PFSK-1 (cell line): Measurements from ENCODE around the gene ITGA1.

ENCODE experiments used
- FOXP2 ChIP-seq: optimal IDR thresholded peaks from 2 replicates; pipeline ENCODE3; 2011; ENCODE audit warnings: borderline replicate concordance, control low read depth, inconsistent platforms; ENCODE audit not compliant: insufficient read depth; ENCODE audit errors: extremely low read length, extremely low read depth
- POLR2AphosphoS5 ChIP-seq: IDR thresholded peaks from 2 replicates; pipeline ENCODE4 v1.6.1; 2012; ENCODE audit warnings: low read depth, mild to moderate bottlenecking, control low read depth, low read length, moderate library complexity
- REST ChIP-seq, 2 experiments: IDR thresholded peaks; 2 replicates each; pipeline versions ENCODE4 v1.6.1 to v1.8.0; 2011 to 2012; ENCODE audit warnings: low read depth in 2 of 2, low read length in 2 of 2, control low read depth in 1 of 2, inconsistent platforms in 1 of 2, mild to moderate bottlenecking in 1 of 2, moderate library complexity in 1 of 2; ENCODE audit not compliant: insufficient read depth in 1 of 2
- SIN3A ChIP-seq: IDR thresholded peaks from 2 replicates; pipeline ENCODE4 v1.6.1; 2012; ENCODE audit warnings: mild to moderate bottlenecking, low read length, moderate library complexity, borderline replicate concordance; ENCODE audit not compliant: insufficient read depth
- TAF1 ChIP-seq: IDR thresholded peaks from 2 replicates; pipeline ENCODE4 v1.6.1; 2012; ENCODE audit warnings: low read length, control low read depth, borderline replicate concordance; ENCODE audit not compliant: insufficient read depth

The ITGA1 gene

DNA sequence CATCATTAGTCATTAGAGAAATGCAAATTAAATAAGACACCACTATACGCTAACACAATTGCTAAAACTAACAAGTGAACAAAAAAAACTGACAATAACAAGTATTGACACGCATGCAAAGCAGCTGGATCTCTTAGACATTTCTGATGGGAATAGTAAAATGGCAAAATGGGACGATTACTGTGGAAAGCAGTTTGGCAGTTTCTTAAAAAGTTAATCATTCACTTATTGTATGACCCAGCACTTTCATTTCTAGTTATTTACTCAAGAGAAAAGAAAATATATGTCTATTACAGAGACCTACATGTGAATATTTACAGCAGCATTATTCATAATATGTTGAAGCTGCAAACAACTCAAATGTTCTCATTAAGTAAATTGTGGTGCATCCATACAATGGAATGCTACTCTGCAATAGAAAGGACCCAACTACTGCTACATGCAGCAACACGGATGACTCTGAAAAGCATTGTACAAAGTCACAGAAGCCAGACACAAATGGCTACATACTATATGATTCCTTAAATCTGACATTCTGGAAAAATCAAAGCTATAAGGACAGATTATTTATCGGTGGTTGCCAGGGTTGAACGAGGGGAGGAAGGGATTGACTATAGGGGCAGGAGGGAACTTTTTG is 104.6 kb downstream of the ITGA1 start:
- TF ChIP-seq REST (IDR thresholded peaks at IDR 0.05; ENCODE audit: insufficient read depth in 1 of 2, low read depth in 2 of 2, low read length in 2 of 2) = no peak
- no peak for TF ChIP-seq SIN3A
- no peak for TF ChIP-seq TAF1
- TF ChIP-seq POLR2AphosphoS5 = no peak
- TF ChIP-seq FOXP2 = no peak

- no peak for TF ChIP-seq SIN3A
- no peak for TF ChIP-seq POLR2AphosphoS5
- TF ChIP-seq REST (IDR thresholded peaks at IDR 0.05; ENCODE audit: insufficient read depth in 1 of 2, low read depth in 2 of 2, low read length in 2 of 2) = no peak
- TF ChIP-seq TAF1 = no peak
- TF ChIP-seq FOXP2 = no peak
Measured at GRCh38 chr5:52893105-52893504, 105.4 kb downstream of the ITGA1 start.

- TF ChIP-seq REST (IDR thresholded peaks at IDR 0.05; ENCODE audit: insufficient read depth in 1 of 2, low read depth in 2 of 2, low read length in 2 of 2) = peak in 1 of 2 experiments; percentile 79; a peak in 2 of 4 replicates
- no peak for TF ChIP-seq SIN3A
Measured at GRCh38 chr5:52893863-52894262, 106.1 kb downstream of the ITGA1 start.

DNA sequence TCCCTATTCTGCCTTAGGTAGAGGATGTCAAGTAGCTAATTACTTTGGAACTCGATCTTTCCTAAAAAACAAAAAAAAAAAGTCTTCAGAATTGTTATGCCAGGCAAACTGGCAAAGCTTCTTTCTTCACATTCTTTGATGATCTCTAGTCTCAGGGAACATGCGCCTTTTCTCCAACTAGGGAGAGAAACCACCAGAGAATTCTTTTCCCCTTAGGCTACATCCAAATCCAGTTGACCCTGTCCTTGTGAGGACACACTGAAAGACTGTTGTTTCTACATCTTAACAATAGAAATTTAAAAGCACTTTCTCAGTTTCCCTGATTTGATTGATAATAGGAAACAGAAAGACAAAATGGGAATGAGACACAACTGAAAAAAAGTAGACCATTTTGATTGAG is 106.7 kb downstream of the ITGA1 start:
- TF ChIP-seq REST (IDR thresholded peaks at IDR 0.05; ENCODE audit: insufficient read depth in 1 of 2, low read depth in 2 of 2, low read length in 2 of 2) (no peak), SIN3A (no peak), POLR2AphosphoS5 (no peak), TAF1 (no peak), FOXP2 (no peak)

DNA sequence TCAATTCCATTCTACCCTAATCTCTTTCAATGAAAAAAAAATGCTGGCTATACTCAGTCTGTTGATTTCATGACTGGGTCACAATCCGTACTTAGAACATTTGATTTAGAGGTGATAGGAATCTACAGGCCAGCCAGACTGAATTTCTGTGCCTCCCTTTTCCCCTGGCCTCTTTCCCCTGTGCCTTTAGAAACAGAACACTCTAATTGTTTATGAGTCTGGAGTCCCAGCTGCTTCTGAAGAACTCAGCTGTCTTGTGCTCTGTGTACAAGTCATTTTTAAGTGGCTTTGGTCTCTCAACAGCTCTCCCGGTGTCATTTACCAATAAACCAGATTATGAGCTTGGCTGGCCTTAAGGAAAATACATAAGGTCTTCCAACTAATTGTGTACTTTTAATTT is 107.4 kb downstream of the ITGA1 start:
- TF ChIP-seq REST (IDR thresholded peaks at IDR 0.05; ENCODE audit: insufficient read depth in 1 of 2, low read depth in 2 of 2, low read length in 2 of 2) (no peak), TAF1 (no peak), SIN3A (no peak), POLR2AphosphoS5 (no peak), FOXP2 (no peak)
